Measurements from ENCODE around the gene RPS6KL1. TPM values are rescaled to one million over a fixed set of nuclear protein-coding genes. Genes with fewer than 3 reads are reported as not detected.
A peak's percentile ranks its signal among the peaks of the same experiment; 100 is the strongest.

RPS6KL1 gene
- polyA plus RNA-seq, 3 donors from 2014 or later: 0.34 to 1.3 TPM; not detected in 1

- no peaks in the 10 kb centered on the region for H3K9me3 Mint-ChIP-seq
- no peaks in the 10 kb centered on the region for H3K27me3 Mint-ChIP-seq (ENCODE audit: low read depth in 3 of 3)
- H3K4me3 Mint-ChIP-seq: no peak overlapping the region
- no peak for DNase-seq
- H3K27ac Mint-ChIP-seq: peak overlapping the region in 1 of 6 donors; percentile 55
- H3K4me1 Mint-ChIP-seq: peaks cover 11 to 20% of the 10 kb centered on the region in 2 donors
- peaks cover 20 to 41% (median 22%) of the 10 kb centered on the region in 3 donors for H3K36me3 Mint-ChIP-seq
These were observed 30.3 kb downstream of the RPS6KL1 start for GRCh38 chr14:74892745-74893144.

GRCh38 chr14:74891870-74892269 is 31.2 kb downstream of the RPS6KL1 start:
- no peak overlapping the region for H3K27ac Mint-ChIP-seq
- no peaks in the 10 kb centered on the region for H3K9me3 Mint-ChIP-seq
- no peak overlapping the region for H3K4me3 Mint-ChIP-seq
- DNase-seq: no peak
- H3K4me1 Mint-ChIP-seq: peaks cover 13 to 25% of the 10 kb centered on the region in 2 donors
- peaks cover 16 to 37% (median 22%) of the 10 kb centered on the region in 3 donors for H3K36me3 Mint-ChIP-seq
- H3K27me3 Mint-ChIP-seq (ENCODE audit: low read depth in 3 of 3): no peaks in the 10 kb centered on the region

DNA sequence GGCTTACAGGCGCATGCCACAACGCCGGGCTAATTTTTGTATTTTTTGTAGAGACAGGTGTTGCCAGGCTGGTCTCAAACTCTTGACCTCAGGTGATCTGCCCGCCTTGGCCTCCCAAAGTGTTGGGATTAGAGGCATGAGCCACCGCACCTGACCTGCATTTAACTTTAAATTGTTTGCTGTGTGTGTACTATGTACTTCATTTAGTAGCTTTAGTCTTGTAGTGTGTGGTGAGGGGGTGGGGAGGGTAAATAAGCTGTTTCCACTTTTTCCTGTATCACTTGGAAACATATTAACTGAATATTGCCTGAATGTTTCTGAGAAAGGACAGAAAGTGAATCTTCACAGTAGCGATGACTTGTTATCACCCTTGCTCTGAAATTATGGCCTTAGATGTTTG is 32.8 kb downstream of the RPS6KL1 start:
- Mint-ChIP-seq H3K27me3 (ENCODE audit: low read depth in 3 of 3) (no peaks in the 10 kb centered on the region), H3K4me1 (peaks cover 27 to 40% of the 10 kb centered on the region in 2 donors), H3K27ac (peak overlapping the region in 1 of 6 donors; percentile 5), H3K9me3 (no peaks in the 10 kb centered on the region), H3K36me3 (peaks cover 11 to 30% (median 15%) of the 10 kb centered on the region in 3 donors), H3K4me3 (no peak overlapping the region)
- no peak for DNase-seq

GRCh38 chr14:74888164-74889158 is 34.6 kb downstream of the RPS6KL1 start:
- DNase-seq: no peak
- H3K27me3 Mint-ChIP-seq (ENCODE audit: low read depth in 3 of 3): no peaks in the 10 kb centered on the region
- H3K4me3 Mint-ChIP-seq: peak overlapping the region in 3 of 5 donors; percentile 11 to 33 (median 31)
- peaks cover 4 to 16% (median 4%) of the 10 kb centered on the region in 3 donors for H3K36me3 Mint-ChIP-seq
- no peaks in the 10 kb centered on the region for H3K9me3 Mint-ChIP-seq
- peaks cover 43 to 58% of the 10 kb centered on the region in 2 donors for H3K4me1 Mint-ChIP-seq
- peak overlapping the region in 5 of 6 donors; percentile 30 to 76 (median 69) for H3K27ac Mint-ChIP-seq

GRCh38 chr14:74886001-74886400 is 37.1 kb downstream of the RPS6KL1 start:
- Mint-ChIP-seq H3K4me3 (peak overlapping the region in 1 of 5 donors; percentile 1), H3K4me1 (peaks cover 61 to 78% of the 10 kb centered on the region in 2 donors), H3K27me3 (ENCODE audit: low read depth in 3 of 3) (peaks cover 0 to 8% (median 5%) of the 10 kb centered on the region in 3 donors), H3K9me3 (no peaks in the 10 kb centered on the region), H3K27ac (peak overlapping the region in 3 of 6 donors; percentile 22 to 65 (median 62)), H3K36me3 (peaks cover 0 to 16% (median 4%) of the 10 kb centered on the region in 3 donors)
- DNase-seq: no peak

- Mint-ChIP-seq H3K4me1 (peaks cover 59 to 68% of the 10 kb centered on the region in 2 donors), H3K4me3 (peak overlapping the region; percentile 96 to 100 (median 100)), H3K9me3 (no peaks in the 10 kb centered on the region), H3K36me3 (peaks cover 0 to 3% (median 0%) of the 10 kb centered on the region in 3 donors), H3K27ac (peak overlapping the region; percentile 89 to 99 (median 99)), H3K27me3 (ENCODE audit: low read depth in 3 of 3) (peaks cover 0 to 10% (median 8%) of the 10 kb centered on the region in 3 donors)
- peak; percentile 40 to 48 (median 42) for DNase-seq
These were observed 40.7 kb downstream of the RPS6KL1 start for GRCh38 chr14:74882103-74882920.

- H3K4me3 Mint-ChIP-seq: peak within 1 kb of the TSS; percentile 96 to 100 (median 100)
- H3K36me3 Mint-ChIP-seq: peaks cover 0 to 3% (median 0%) of the 10 kb centered on the region in 3 donors
- peaks cover 0 to 10% (median 8%) of the 10 kb centered on the region in 3 donors for H3K27me3 Mint-ChIP-seq (ENCODE audit: low read depth in 3 of 3)
- peak; percentile 85 to 87 (median 87) for DNase-seq
- peaks cover 59 to 69% of the 10 kb centered on the region in 2 donors for H3K4me1 Mint-ChIP-seq
- peak within 1 kb of the TSS; percentile 89 to 99 (median 99) for H3K27ac Mint-ChIP-seq
- H3K9me3 Mint-ChIP-seq: no peaks in the 10 kb centered on the region
These were observed 41.5 kb downstream of the RPS6KL1 start, which contains the start of gene DLST for GRCh38 chr14:74881431-74882102. TSS of gene DLST (plus strand) at chr14:74881916. CDS start at chr14:74881954, 38 bp downstream.

GRCh38 chr14:74879427-74880182 is 43.5 kb downstream of the RPS6KL1 start:
- Mint-ChIP-seq H3K9me3 (no peaks in the 10 kb centered on the region), H3K27me3 (ENCODE audit: low read depth in 3 of 3) (peaks cover 0 to 10% (median 8%) of the 10 kb centered on the region in 3 donors), H3K4me1 (peaks cover 55 to 64% of the 10 kb centered on the region in 2 donors), H3K4me3 (peak overlapping the region in 4 of 5 donors; percentile 1 to 50 (median 36)), H3K36me3 (no peaks in the 10 kb centered on the region), H3K27ac (peak overlapping the region in 5 of 6 donors; percentile 10 to 50 (median 35))
- DNase-seq: no peak

DNA sequence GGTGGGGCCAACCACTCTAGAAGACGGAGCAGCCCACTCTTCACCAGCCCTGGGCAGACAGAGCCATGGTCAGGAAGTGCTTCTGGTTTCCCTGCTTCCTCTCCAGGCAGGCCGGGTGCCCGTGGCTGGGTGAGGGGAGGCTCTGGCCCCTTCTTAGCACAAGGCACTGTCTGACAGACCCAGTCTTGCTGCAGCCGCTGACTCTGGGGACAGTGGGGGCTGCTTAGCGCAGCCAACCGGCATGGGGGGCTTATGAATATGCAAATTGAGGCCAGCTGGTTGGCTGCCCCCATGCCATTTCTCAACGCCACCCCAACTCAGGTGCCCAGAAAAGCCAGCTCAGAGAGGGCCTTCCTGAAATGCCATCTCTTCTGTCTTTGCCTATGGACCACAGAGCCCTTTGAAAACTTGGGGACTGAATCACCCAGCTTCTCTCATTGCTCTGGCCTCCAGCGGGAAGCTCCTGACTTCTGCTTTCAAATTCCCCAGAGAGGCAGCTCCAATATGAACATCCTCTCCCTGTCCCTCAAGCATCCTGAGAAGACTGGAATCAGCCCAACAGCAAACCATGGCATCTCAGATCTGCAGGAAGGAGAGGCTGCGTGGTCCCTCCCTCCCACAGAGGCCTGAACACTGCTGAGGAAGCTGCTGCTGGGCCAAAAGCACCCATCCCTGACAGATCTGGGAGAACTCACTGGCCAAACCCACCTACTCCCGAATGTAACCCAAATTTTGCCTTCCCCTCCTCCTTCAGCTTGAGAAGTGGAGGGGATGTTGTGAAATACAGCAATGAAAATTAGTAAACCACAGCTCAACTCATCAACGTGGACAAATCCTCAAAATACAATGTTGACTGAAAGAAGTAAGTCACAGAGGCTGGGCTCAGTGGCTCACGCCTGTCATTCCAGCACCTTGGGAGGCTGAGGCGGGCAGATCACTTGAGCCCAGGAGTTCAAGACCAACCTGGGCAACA is 46.8 kb downstream of the RPS6KL1 start, which contains the start of gene PROX2:
TSS of gene PROX2 (minus strand) at position 205 of the 973 bp plus-strand sequence. CDS start 12,311 bp downstream, outside the sequence.
- H3K4me3 Mint-ChIP-seq: peak within 1 kb of the TSS; percentile 59 to 87 (median 75)
- peaks cover 0 to 4% (median 0%) of the 10 kb centered on the region in 3 donors for H3K36me3 Mint-ChIP-seq
- H3K9me3 Mint-ChIP-seq: no peaks in the 10 kb centered on the region
- peak within 1 kb of the TSS; percentile 63 to 92 (median 85) for H3K27ac Mint-ChIP-seq
- peaks cover 32 to 43% of the 10 kb centered on the region in 2 donors for H3K4me1 Mint-ChIP-seq
- peak; percentile 36 to 49 (median 43) for DNase-seq
- H3K27me3 Mint-ChIP-seq (ENCODE audit: low read depth in 3 of 3): peaks cover 0 to 5% (median 5%) of the 10 kb centered on the region in 3 donors

- H3K4me1 Mint-ChIP-seq: peaks cover 24 to 32% of the 10 kb centered on the region in 2 donors
- H3K4me3 Mint-ChIP-seq: peak overlapping the region; percentile 59 to 87 (median 75)
These were observed 47.9 kb downstream of the RPS6KL1 start for GRCh38 chr14:74875204-74875603.

DNA sequence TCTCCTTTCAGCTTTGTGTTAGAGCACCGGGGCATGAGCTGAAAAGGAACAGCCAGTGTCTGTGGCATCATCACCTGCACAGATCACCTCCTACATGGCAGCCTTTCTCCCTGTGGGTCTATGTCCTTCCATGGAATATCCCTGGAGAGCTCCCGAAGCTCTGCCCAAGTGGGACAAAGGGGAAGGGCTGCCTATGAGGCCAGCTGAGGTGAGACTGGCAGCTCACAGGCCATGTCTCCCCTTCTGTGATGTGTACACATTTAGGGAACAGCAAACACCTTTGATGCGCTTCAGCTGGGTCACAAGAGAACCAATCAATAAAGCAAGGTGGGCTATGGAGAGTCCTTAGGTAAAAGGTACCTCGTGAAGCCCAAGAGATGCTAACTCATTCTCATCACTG is 51.2 kb downstream of the RPS6KL1 start:
- H3K27ac Mint-ChIP-seq: peak overlapping the region in 1 of 6 donors; percentile 18
- H3K9me3 Mint-ChIP-seq: no peaks in the 10 kb centered on the region
- no peak for DNase-seq
- no peaks in the 10 kb centered on the region for H3K27me3 Mint-ChIP-seq (ENCODE audit: low read depth in 3 of 3)
- peaks cover 0 to 4% (median 0%) of the 10 kb centered on the region in 3 donors for H3K36me3 Mint-ChIP-seq
- peaks cover 38 to 48% of the 10 kb centered on the region in 2 donors for H3K4me1 Mint-ChIP-seq
- H3K4me3 Mint-ChIP-seq: no peak overlapping the region

More at GRCh38 chr14:74875204-74875603, 47.9 kb downstream of the RPS6KL1 start:
- no peaks in the 10 kb centered on the region for H3K27me3 Mint-ChIP-seq (ENCODE audit: low read depth in 3 of 3)
- no peaks in the 10 kb centered on the region for H3K9me3 Mint-ChIP-seq
- DNase-seq: no peak
- H3K36me3 Mint-ChIP-seq: peaks cover 0 to 4% (median 0%) of the 10 kb centered on the region in 3 donors
- H3K27ac Mint-ChIP-seq: peak overlapping the region; percentile 63 to 92 (median 85)
